CD4-positive, alpha-beta T cell treated with Interleukin-17A for 4 hours (primary cell): ENCODE measurements around the gene GLRX5.
A peak's percentile ranks its signal among the peaks of the same experiment; 100 is the strongest.

ENCODE experiments used
- DNase-seq: peaks from one replicate; pipeline ENCODE4 v3.0.0-alpha.2; 2020; ENCODE audit warnings: mixed read lengths

GLRX5 gene

DNA sequence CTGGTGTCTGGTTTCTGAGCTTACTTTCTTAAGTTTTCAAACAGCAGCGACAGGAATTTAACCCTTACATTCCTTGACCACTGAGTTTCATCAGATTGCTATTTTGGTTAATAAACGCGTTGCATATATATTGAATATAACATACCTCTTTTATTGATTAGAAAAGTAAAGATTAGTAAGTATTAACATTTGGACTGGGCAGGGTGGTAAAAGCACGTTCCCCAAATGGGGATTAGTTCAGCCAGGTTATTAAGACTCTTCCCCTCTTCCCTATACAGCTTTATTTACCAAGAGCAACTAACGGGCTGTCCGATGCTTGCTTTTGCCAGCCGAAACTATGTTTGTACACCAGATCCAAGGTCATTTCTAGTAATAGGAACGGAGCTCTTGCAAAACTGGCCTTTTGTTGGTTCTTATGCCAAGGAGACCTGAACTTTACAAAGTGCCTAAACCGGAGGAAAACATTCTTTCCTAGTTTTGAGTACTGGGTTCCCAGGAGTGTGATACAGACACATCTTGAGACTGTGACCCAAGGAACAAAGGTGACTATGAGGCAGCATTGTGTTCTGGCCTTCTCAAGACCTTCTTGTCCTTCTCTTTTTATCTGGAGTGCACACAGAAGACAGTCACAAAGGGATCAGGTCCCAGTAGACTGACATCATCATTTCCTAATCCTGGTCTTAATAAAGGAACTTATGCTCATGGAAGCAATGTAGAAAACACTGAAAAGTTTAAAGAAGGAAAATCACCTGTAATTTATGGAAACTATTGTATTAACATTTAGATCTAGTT is 2.6 kb downstream of the GLRX5 start:
- DNase-seq = no peak

- no peak for DNase-seq
Measured at GRCh38 chr14:95538801-95539509, 4.1 kb downstream of the GLRX5 start.

DNA sequence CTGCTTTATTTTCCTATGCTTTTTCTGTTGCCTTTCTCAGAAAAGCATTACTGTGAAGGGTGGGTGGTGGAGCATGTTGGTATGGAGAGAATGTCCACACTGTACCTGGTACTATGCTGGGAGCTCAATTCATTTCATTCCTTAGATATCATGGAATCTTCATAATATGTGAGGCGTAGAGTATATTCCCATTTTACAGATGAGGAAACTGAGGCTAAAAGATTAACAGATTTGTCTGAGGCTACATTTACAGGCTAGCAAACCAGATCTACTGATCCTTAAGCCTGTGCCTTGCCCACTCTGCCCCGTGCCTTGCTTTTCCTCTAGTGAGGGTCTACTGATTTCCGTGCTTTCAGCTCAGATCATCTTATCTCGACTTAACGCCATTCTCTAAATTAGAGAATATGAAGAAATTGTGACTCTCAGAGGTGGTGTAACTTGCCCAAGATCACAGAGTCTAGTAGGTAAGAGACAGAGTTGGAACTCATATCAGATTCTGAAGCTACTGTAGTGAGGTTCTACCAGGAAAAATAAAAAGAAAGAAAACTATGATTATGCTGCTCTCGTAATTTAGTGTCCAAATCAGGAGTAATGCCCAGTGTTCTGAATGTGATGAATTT is 5.5 kb downstream of the GLRX5 start:
- DNase-seq = no peak

DNA sequence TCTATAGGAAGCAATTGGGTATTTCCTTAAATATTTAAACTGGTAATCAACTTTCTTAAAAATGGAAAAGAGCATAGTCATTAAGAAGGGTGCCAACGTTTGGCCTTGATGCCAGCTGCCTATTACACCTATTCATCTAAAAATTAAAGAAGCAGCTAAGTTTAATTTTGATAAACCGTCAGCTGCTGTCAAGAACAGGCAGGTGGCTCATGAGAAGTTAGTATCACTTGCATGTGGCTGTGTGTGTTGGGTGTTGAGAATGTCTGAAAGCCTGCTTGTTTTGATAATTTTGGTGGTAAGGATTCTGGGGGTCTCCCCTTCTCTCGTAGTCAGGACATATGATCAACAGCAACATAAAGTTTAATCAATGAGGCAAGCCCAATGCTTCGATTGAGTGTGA is 6.5 kb downstream of the GLRX5 start:
- DNase-seq = no peak

DNA sequence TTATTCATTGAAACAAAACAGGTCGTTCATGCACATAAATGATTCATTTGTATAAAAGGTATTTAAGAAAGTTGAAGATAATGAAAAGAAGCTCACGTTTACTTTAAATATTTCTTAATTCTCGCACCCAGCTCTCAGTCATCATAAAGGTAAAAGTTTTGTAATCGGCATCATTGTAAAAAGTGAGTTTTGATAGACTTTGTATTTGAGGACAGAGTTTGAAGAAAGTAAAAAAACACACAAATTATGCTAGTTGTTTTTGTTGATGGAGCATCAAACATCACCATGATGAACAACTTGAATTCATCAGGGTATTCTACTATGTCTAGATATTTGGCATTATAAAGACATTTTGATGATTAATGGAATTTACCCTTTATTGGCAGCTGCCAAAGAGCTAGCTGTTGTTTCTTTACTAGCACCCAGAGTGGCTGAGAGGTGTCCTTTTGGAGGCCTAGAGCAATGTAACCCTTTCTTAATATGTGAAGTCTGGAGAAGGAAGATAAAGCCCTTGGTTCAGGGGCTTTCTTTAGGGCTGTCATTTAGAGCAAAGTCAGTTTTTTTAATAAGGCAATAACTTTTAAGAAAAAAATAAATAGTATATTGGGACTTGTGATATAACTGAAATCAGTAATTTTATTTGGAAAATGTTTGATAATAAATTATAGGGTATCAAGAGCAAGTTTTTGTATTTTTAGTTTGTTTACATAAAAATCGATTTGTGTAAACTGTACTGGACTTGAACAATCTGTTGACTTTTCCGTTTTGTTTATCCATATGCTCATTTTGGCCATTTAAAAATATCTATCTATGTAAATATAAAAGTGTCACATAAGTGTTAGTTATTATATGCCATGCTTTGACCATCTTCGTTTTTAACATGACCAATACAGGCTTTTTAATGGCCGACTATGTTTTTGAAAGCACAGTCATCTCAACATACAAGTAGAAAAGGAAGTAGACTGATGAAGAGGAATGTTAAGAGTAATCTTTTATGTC is 7.4 kb downstream of the GLRX5 start:
- no peak for DNase-seq

- no peak for DNase-seq
Measured at GRCh38 chr14:95543021-95543420, 8.2 kb downstream of the GLRX5 start.

GRCh38 chr14:95544588-95544987 is 9.7 kb downstream of the GLRX5 start:
- DNase-seq = no peak

DNA sequence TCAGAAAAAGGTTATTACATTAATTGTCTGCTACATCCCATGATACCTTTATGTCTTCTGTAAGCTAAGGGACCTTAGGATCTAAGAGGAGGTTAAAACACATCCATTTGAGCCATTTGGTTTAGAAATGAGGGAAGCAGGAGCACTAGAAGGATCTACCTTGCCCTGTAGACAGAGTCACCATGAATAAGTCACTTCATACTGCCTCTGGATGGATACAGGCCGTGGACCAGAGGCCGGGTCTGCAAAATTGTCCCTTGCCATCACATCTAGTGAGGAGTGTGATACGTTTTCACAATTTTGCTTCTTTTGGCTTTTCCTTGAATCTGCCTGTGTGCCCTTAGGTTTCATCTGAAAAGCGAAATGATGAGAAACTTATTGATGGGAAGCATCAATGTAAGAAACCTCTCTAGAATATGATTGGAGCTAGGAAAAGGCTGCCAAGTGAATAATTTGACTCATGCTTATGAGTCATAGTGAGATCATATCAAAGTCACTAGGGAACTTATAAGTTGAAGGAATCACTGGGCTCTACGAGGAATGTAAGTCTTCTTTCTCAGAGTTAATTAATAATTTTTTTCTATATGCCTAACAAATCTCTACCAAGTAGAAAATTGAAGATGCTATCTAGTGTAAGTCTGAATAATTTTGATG is 10.8 kb downstream of the GLRX5 start:
- DNase-seq = no peak

DNA sequence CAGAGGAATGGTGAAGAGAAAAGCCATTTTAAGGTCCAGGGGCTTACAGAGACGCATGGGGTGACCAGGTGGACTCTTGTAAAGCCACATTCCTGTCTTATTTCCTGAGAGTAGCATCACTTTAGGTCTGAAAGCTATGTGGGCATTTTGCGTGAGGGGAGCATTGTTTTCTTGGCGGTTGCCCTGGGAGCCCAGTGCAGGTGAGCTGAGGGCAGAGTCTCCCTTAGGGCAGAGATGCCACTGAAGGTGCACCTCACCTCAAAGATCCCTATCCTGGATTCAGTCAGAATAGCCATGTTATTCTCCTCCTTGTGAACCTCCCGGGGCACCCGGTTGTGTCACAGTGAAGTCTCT is 12.4 kb downstream of the GLRX5 start:
- DNase-seq = no peak

DNA sequence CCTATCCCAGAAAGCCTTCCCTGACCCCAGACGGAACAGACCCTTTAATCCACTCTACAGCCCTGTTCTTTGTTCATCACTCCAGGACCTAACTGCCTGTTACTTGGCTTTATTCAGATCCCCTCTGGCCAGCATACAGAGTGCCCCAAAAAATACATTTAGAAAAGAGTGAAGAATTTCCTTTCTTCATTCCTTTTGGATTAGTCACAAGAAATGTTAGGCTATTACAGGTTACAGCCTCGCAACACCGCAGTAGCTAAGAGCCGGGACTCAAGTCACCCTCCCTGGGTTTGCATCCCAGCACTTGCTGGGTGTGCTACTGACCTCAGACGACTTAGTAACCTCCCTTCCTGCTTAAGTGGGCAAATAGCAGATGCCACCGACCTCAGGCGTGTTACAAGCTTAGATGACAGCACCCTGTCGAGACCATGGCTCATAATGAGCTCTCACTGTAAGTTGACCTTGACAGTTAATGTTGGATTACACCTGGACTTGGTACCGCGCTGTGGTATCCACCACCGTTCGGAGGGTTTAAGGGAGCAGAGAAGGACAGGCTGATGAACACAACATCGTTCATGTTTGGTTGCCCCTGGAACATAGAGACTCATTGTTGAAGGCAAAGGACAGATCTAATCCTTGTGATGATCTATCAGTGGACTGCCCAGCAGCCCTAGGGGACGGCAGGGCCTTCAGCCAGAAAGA is 12.9 kb downstream of the GLRX5 start:
- no peak for DNase-seq

- DNase-seq = no peak
Measured at GRCh38 chr14:95548328-95548929, 13.6 kb downstream of the GLRX5 start.

GRCh38 chr14:95549656-95550585 is 15.1 kb downstream of the GLRX5 start:
- no peak for DNase-seq

DNA sequence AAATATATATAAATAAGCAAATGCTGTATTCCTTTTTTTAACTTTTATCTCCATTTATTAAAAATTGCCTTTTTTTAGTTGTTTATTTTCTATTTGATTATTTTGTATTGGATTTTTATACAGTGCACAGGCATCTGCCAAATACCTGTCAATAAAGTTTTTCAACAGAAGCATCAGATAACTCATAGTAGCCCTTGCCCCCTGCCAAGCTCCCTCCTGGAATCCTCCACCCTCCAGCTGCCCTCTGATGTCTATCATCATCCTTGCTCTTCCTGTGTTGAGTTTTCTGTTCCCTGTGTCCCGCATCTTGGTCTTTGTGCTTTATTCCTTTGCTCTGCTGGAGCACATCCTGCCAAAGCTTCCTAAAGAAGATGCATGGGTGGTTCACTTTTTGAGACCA is 16.6 kb downstream of the GLRX5 start:
- DNase-seq = no peak

- no peak for DNase-seq
Measured at GRCh38 chr14:95553141-95553540, 18.3 kb downstream of the GLRX5 start.

DNA sequence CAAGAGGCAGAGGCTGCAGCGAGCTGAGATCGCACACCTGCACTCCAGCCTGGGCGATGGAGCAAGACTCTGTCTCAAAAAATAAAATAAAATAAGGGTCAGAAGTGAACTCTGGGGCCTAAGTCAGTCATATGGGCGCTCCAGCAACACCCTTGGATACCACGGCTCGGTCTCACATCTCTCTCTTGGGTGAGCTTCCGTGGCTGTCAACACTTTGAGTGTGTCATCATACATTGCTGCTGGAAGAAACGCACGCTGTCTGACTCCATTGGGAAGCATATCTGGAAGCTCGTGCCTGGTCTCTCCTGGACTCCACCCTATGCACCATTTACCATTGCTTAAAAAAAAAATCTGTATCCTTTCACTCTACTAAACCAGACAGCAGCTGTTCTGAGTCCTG is 20.2 kb downstream of the GLRX5 start:
- no peak for DNase-seq

DNA sequence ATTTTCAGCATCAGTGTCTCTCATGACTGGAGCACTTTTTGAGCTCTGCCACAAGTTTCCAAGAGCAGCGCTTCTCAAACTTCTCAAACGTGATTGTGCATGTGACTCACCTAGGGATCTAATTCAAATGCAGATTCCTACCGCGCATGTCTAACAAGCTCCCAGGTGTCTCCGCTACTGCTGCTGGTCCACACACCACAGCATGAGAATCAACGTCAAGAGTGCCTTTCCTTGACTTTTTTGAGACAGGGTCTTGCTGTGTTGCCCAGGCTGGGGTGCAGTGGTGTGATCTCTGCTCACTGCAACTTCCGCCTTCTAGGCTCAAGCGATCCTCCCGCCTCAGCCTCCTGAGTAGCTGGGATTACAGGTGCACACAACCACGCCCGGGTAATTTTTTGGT is 22.4 kb downstream of the GLRX5 start:
- no peak for DNase-seq

DNA sequence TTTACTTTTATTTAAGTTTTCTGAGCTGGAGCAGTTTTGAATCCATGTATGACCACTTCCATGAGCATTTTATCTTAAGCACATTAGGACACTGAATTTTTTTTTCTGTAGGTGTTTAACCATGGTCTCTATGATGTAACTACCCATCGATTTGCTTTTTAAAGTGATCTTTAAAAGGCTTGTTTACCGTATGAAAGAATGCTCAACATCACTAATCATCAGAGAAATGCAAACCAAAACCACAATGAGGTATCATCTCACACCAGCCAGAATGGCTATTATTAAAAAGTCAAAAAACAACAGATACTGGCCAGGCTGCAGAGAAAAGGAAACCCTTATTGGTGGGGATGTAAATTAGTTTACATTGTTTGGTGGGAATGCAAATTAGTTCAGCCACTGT is 23.0 kb downstream of the GLRX5 start:
- DNase-seq = no peak

DNA sequence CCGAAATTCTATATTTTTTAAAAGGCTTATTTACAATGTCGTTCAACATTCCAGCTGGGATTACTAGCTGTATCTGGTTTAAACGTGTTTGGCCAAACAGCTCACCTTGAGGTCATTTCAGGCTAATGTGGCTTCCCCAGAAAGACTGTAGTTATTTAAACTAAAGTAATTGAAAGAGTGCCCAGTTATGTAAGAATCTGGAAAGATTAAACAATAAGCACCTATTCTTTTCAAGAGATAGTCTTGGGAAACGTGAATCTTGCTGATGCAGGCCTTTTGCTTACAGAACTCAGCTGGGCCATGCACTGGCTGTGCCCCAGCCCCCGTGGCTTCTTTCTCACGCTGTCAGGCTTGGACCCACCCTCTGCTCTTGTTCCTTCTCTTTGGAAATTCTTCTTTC is 24.4 kb downstream of the GLRX5 start:
- no peak for DNase-seq

DNA sequence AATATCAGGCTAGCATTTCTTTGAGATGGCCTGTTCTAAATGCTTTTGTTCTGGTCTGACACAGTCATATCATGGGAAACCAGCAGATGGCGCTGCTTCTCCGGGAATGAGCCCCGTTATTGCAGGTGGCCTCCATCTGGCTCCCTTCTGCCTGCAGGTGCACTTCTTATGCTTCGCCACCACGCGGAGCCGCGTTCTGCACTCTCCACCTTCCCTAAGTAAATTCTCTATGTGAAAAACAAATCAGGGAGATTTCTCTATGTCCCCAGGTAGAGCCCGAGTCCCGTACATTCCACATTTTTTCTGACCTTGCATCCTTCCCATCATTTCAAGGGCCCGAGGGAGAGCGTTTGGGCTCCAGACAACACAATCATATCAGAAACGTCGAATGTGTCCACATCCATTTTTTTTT is 26.2 kb downstream of the GLRX5 start:
- peak; percentile 89 for DNase-seq
